Transverse colon (tissue), 4 donors: ENCODE results near the gene MMP23B. TPM values are rescaled to one million over a fixed set of nuclear protein-coding genes. Genes with fewer than 3 reads are reported as not detected.

Experiments used
- DNase-seq: peaks from one replicate; pipeline ENCODE4 v3.0.0-alpha.2; 2019
- H3K27ac ChIP-seq, 4 donors: fragments of 200-600 bp; sonication (generic); 2 replicates each; pipeline ENCODE4 v1.5.1; 2016 to 2018; ENCODE audit warnings: inconsistent platforms in 4 of 4
- H3K27me3 ChIP-seq: fragments of 200-600 bp; sonication (generic); 2 replicates; pipeline ENCODE4 v1.5.1; 2017; ENCODE audit warnings: inconsistent platforms
- H3K36me3 ChIP-seq, 4 donors: fragments of 200-600 bp; sonication (generic); 2 replicates each; pipeline ENCODE4 v1.5.1; 2017 to 2019; ENCODE audit warnings: inconsistent platforms in 4 of 4
- H3K4me1 ChIP-seq, 4 donors: fragments of 200-600 bp; sonication (generic); 2 replicates each; pipeline ENCODE4 v1.5.1; 2017 to 2020; ENCODE audit warnings: inconsistent platforms in 4 of 4
- H3K4me3 ChIP-seq, 4 donors: fragments of 200-600 bp; sonication (generic); 1 replicate in 1 of 4; 2 replicates in 3 of 4; pipeline versions ENCODE4 v1.5.1 to v1.6.1; 2017 to 2019; ENCODE audit warnings: inconsistent platforms in 4 of 4
- H3K9me3 ChIP-seq, 2 donors: fragments of 200-600 bp; sonication (generic); 2 replicates each; pipeline ENCODE4 v1.5.1; 2017 to 2019; ENCODE audit warnings: inconsistent platforms in 2 of 2
- CTCF ChIP-seq, 5 experiments: fragments of 200-600 bp in 3 of 5; fragments of 450-650 bp in 2 of 5; sonication (generic) in 3 of 5; IDR thresholded peaks; 1 replicate in 2 of 5; 2 replicates in 3 of 5; pipeline ENCODE4 v1.5.1; 2016 to 2017; ENCODE audit warnings: antibody characterized with exemption in 5 of 5, inconsistent platforms in 3 of 5, mild to moderate bottlenecking in 2 of 5, moderate library complexity in 1 of 5
- EP300 ChIP-seq: sonication (generic); formaldehyde crosslinking; IDR thresholded peaks from one replicate; pipeline ENCODE4 v1.6.1; 2017; ENCODE audit warnings: antibody characterized with exemption, low read depth
- POLR2A ChIP-seq: fragments of 450-650 bp; IDR thresholded peaks from one replicate; pipeline ENCODE4 v1.6.1; 2016; ENCODE audit warnings: antibody characterized with exemption, mild to moderate bottlenecking, moderate library complexity
- POLR2AphosphoS5 ChIP-seq, 3 donors: sonication (generic); formaldehyde crosslinking; IDR thresholded peaks; one replicate each; pipeline ENCODE4 v1.6.1; 2016; ENCODE audit warnings: antibody characterized with exemption in 3 of 3
- WGBS, 2 donors: methylation state at CpG; one replicate each; pipeline ENCODE4 v1.1.5; 2018; ENCODE audit warnings: low coverage in 1 of 2; 5-methylcytosine and 5-hydroxymethylcytosine counted together
- in situ Hi-C, 4 donors: fragments of 200-750 bp; cut with MboI; loops; one replicate each; pipeline versions ENCODE4 v1.15.0 to v1.15.1; 2017; ENCODE audit warnings: low sequenced_read_pairs in 3 of 4, low pct_ligation_motif_present in 1 of 4, low pct_unique_long_range_greater_than_20kb in 1 of 4
- intact Hi-C: fragments of 100-400 bp; cut with DNase I; formaldehyde crosslinking; loops from one replicate; pipeline ENCODE4 v1.15.1; 2023; ENCODE audit warnings: low total_unique reads
- total RNA-seq, 4 donors: library from RNA; depleted of rRNA; stranded (reverse); fragments of >200 nt; gene quantifications; one replicate each; pipeline ENCODE4 v1.1.0, GENCODE V29; 2016

The MMP23B gene
- total RNA-seq, 4 donors from 2014 or later, result 4.9 to 58.9 (median 9.9) TPM

GRCh38 chr1:1620433-1621139, 11.4 kb upstream of the MMP23B start:
- 86% methylated on average over 13 of the region's 16 CpGs; no CpG with 5 or more reads in 1 of the 2 donors for WGBS, 2 donors
- no peak overlapping the region for H3K4me3 ChIP-seq
- H3K9me3 ChIP-seq, result no peaks in the 10 kb centered on the region
- intact Hi-C loops (no loop called here), in situ Hi-C loops (no loop called here)
- no peaks in the 10 kb centered on the region for H3K36me3 ChIP-seq
- H3K27me3 ChIP-seq, result no peaks in the 10 kb centered on the region
- DNase-seq, result no peak
- H3K4me1 ChIP-seq, result peaks cover 9 to 16% (median 13%) of the 10 kb centered on the region in 4 donors
- TF ChIP-seq POLR2A, result no peak
- no peak for TF ChIP-seq EP300
- no peak for TF ChIP-seq POLR2AphosphoS5 (IDR thresholded peaks at IDR 0.05)
- TF ChIP-seq CTCF (IDR thresholded peaks at IDR 0.05), result no peak
- no peak overlapping the region for H3K27ac ChIP-seq

DNA sequence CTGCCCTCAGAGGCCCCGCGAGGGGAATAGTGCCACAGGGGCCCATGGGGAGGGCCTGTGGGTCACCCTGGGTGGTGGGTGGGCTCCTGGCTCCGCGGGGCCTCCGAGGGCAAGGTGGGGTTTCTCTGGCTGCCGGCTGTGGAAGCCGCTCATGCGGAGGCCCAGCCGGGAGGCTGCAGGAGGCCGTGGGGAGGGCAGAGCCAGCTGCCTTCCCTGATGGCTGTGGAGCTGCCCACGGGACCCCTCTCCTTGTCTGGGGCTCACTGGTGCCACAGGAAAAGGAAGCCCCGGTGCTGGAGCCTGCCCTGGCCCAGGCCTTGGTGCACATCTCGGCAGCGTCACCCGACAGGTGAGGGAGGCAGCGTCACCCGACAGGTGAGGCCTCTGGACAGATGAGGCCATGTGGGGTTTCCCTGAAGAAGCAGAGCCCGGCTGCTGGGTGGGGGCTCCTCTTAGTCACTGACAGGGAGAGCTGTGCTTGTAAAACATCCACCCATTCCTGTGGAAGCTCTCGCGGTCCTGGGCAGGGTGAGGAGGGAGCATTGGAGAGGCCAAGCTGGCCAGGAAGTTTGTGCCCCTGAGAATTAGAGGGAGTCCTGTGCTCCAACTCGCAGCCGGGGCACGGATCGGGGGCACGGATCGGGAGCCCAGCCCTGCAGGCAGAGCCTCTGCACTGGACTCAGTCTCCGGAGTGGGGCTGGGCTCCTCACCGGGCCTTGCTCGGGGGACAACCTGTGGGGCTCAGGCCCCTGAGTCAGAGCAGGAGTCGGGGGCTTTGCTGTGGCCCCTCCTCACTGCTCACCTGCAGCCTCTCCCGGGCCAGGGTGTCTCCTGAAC, 10.6 kb upstream of the MMP23B start:
- intact Hi-C loops (no loop called here), in situ Hi-C loops (no loop called here)
- no peak for TF ChIP-seq CTCF (IDR thresholded peaks at IDR 0.05)
- no peak for TF ChIP-seq POLR2AphosphoS5 (IDR thresholded peaks at IDR 0.05)
- TF ChIP-seq POLR2A, result no peak
- no peak for TF ChIP-seq EP300
- no peak for DNase-seq
- Histone ChIP-seq H3K36me3 (no peaks in the 10 kb centered on the region), H3K27ac (no peak overlapping the region), H3K4me3 (no peak overlapping the region), H3K9me3 (no peaks in the 10 kb centered on the region), H3K27me3 (no peaks in the 10 kb centered on the region), H3K4me1 (peaks cover 9 to 13% (median 12%) of the 10 kb centered on the region in 4 donors)
- WGBS, 2 donors, result 88% methylated on average over 22 of the region's 31 CpGs; no CpG with 5 or more reads in 1 of the 2 donors

DNA sequence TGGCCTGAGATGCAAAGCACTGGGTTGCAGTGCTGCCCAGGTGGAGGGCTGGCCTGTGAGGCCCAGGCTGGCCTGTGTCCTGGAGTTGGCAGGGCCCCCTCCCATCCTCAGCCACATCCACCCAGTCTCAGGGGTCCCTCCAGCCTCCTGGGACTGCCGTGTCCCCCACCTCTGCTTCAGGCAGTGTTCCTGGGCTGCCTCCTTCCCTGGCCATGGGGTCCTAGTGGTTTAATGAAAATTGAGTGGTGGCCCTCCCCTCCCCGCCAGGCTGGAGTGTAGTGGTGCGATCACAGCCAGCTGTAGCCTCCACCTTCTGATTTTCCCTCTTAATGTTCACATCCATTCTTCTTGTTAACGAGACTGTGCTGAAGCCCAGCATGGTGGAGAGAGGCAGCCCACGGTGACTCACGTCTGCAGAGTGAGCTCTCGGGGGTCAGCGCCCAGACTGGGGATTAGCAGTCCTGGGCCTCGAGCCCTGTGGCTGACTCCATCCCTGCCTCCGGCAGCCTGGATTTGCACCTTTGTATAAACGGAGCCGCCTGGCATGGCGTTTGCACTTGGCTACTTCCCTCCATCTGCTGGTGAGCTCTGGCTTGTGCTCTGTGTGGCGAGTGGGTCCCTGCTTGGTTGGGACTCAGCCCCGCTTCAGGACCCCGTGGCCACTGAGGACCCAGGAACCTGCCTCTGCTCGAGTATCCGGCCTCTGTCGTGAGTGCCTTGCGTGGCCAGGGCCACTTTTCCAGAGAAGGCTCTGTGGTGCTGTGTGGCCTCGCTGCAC, 9.8 kb upstream of the MMP23B start:
- Histone ChIP-seq H3K36me3 (no peaks in the 10 kb centered on the region), H3K9me3 (no peaks in the 10 kb centered on the region), H3K27me3 (no peaks in the 10 kb centered on the region), H3K4me3 (no peak overlapping the region), H3K27ac (no peak overlapping the region), H3K4me1 (peaks cover 2 to 12% (median 11%) of the 10 kb centered on the region in 4 donors)
- WGBS, 2 donors, result 76% methylated on average over 20 of the region's 21 CpGs; no CpG with 5 or more reads in 1 of the 2 donors
- DNase-seq, result no peak
- TF ChIP-seq CTCF (IDR thresholded peaks at IDR 0.05) (no peak), POLR2A (no peak), POLR2AphosphoS5 (IDR thresholded peaks at IDR 0.05) (no peak), EP300 (no peak)
- intact Hi-C loops, result no loop called here
- in situ Hi-C loops, result no loop called here

GRCh38 chr1:1622788-1623094, 9.2 kb upstream of the MMP23B start:
- DNase-seq, result no peak
- WGBS, 2 donors, result 90 to 100% methylated on average over 6 to 17 of the region's 17 CpGs
- H3K4me3 ChIP-seq, result no peak overlapping the region
- H3K9me3 ChIP-seq, result no peaks in the 10 kb centered on the region
- in situ Hi-C loops, result no loop called here
- intact Hi-C loops, result no loop called here
- H3K36me3 ChIP-seq, result no peaks in the 10 kb centered on the region
- no peak for TF ChIP-seq EP300
- no peak for TF ChIP-seq POLR2AphosphoS5 (IDR thresholded peaks at IDR 0.05)
- no peak for TF ChIP-seq POLR2A
- no peak for TF ChIP-seq CTCF (IDR thresholded peaks at IDR 0.05)
- H3K27me3 ChIP-seq, result no peaks in the 10 kb centered on the region
- H3K4me1 ChIP-seq, result peaks cover 0 to 11% (median 7%) of the 10 kb centered on the region in 4 donors
- no peak overlapping the region for H3K27ac ChIP-seq
